Measurements from ENCODE around the gene ITSN2.

GRCh38 chr2:24220554-24221291 lies 139.6 kb downstream of the ITSN2 start:
- TF ChIP-seq CTCF (IDR thresholded peaks at IDR 0.05 in 2 of 3, conservative IDR thresholded peaks at IDR 0.05 in 1 of 3; ENCODE audit: borderline replicate concordance in 1 of 3, insufficient read depth in 1 of 3, low read depth in 2 of 3, low read length in 2 of 3) (no peak), POLR2A (IDR thresholded peaks at IDR 0.05; ENCODE audit: borderline replicate concordance, extremely low read depth, insufficient read depth, insufficient read length) (no peak), ZBTB33 (IDR thresholded peaks at IDR 0.05; ENCODE audit: extremely low read depth, insufficient replicate concordance, low read length) (no peak), REST (IDR thresholded peaks at IDR 0.05; ENCODE audit: low read depth) (no peak), EZH2 (IDR thresholded peaks at IDR 0.05) (no peak), MAX (IDR thresholded peaks at IDR 0.05) (no peak), TCF7L2 (IDR thresholded peaks at IDR 0.05; ENCODE audit: borderline replicate concordance, extremely low read depth, insufficient read depth, insufficient read length) (no peak), ZFX (IDR thresholded peaks at IDR 0.05) (no peak)

All from HCT116 (cell line).